K562 (cell line): Measurements from ENCODE around the gene UHMK1. TPM values are rescaled to one million over a fixed set of nuclear protein-coding genes. Genes with fewer than 3 reads are reported as not detected.

ENCODE experiments used
- ATAC-seq: fragments of 200-7000 bp; cut with Tn5 transposase; 3 replicates; pipeline ENCODE4 v1.9.1; 2020; ENCODE audit warnings: moderate library complexity
- BruUV-seq: library from RNA; stranded (reverse); fragments of 400-500 nt; replicated peaks from 2 replicates; lab custom pipeline; 2021; lab: Mats Ljungman, UMichigan
- CTCF ChIA-PET: fragments of 300-600 bp; formaldehyde crosslinking; extraction: SDS; loops from one replicate; lab custom pipeline; 2021; ENCODE audit warnings: low intra/inter-chr PET ratio; lab: Yijun Ruan, JAX
- POLR2A ChIA-PET: fragments of 300-600, 350-650 bp; sonication (Branson Sonifier 250); formaldehyde crosslinking; extraction: SDS; loops from one replicate; lab custom pipeline; 2021; ENCODE audit warnings: antibody characterized with exemption, inconsistent platforms; lab: Yijun Ruan, JAX
- DNase-seq, 4 experiments: peaks; one replicate each; pipeline versions ENCODE4 v3.0.0 to v3.0.0-alpha.2; 2011 to 2018; ENCODE audit warnings: low spot score in 3 of 4, mixed read lengths in 3 of 4; ENCODE audit errors: extremely low read depth in 1 of 4
- FAIRE-seq: peaks from 2 replicates; lab custom pipeline; 2011; peaks lifted over from hg19 to GRCh38; lab: Jason Lieb, UNC
- H2AFZ ChIP-seq: 2 replicates; pipeline ENCODE4 v1.6.0; 2011; ENCODE audit warnings: low read depth, low read length, control low read depth, inconsistent platforms
- H3K27ac ChIP-seq: fragments of 200-600 bp; 3 replicates; pipeline ENCODE4 v1.8.0; 2011; ENCODE audit warnings: low read depth, mild to moderate bottlenecking, control low read depth, inconsistent platforms, low read length, moderate library complexity, mixed read lengths; ENCODE audit errors: extremely low read depth
- H3K27me3 ChIP-seq, 2 experiments: fragments of 300-600 bp in 1 of 2; 2 replicates in 1 of 2; 3 replicates in 1 of 2; pipeline versions ENCODE4 v1.6.0 to v1.8.0; 2011; ENCODE audit warnings: inconsistent platforms in 2 of 2, low read length in 2 of 2, mild to moderate bottlenecking in 1 of 2, mixed read lengths in 1 of 2, moderate library complexity in 1 of 2; ENCODE audit not compliant: control insufficient read depth in 2 of 2, insufficient read depth in 2 of 2
- H3K36me3 ChIP-seq: fragments of 300-600 bp; 3 replicates; pipeline ENCODE4 v1.8.0; 2011; ENCODE audit warnings: mild to moderate bottlenecking, low read length, inconsistent platforms; ENCODE audit not compliant: control insufficient read depth, insufficient read depth
- H3K4me1 ChIP-seq, 2 experiments: fragments of 200-600 bp in 1 of 2; replicated peaks in 1 of 2; 2 replicates in 1 of 2; 3 replicates in 1 of 2; pipeline versions ENCODE4 v1.5.1 to v1.8.0; 2011; ENCODE audit warnings: inconsistent platforms in 2 of 2, low read length in 2 of 2, mild to moderate bottlenecking in 1 of 2, mixed read lengths in 1 of 2, moderate library complexity in 1 of 2; ENCODE audit not compliant: control insufficient read depth in 2 of 2, insufficient read depth in 2 of 2
- H3K4me2 ChIP-seq: 2 replicates; pipeline ENCODE4 v1.6.1; 2011; ENCODE audit warnings: low read length, control low read depth, inconsistent platforms, mixed read lengths; ENCODE audit not compliant: insufficient read depth
- H3K4me3 ChIP-seq: fragments of 200-600 bp; sonication (generic), shearing (Covaris generic); 2 replicates; pipeline ENCODE4 v1.5.1; 2016; ENCODE audit warnings: control low read depth, inconsistent platforms
- H3K79me2 ChIP-seq: fragments of 200-600 bp; 3 replicates; pipeline ENCODE4 v1.8.0; 2011; ENCODE audit warnings: low read length, inconsistent platforms; ENCODE audit not compliant: control insufficient read depth, insufficient read depth
- H3K9ac ChIP-seq, 2 experiments: 2 replicates each; pipeline versions ENCODE4 v1.6.0 to v1.6.1; 2011; ENCODE audit warnings: low read depth in 2 of 2, low read length in 2 of 2, control low read depth in 1 of 2, inconsistent platforms in 1 of 2, mild to moderate bottlenecking in 1 of 2, mixed read lengths in 1 of 2; ENCODE audit not compliant: insufficient read depth in 1 of 2
- H3K9me1 ChIP-seq: one replicate; pipeline ENCODE4 v1.6.0; 2011; ENCODE audit warnings: inconsistent platforms, mild to moderate bottlenecking, low read length, moderate library complexity; ENCODE audit not compliant: control insufficient read depth, insufficient read depth
- H3K9me3 ChIP-seq: replicated peaks from 2 replicates; pipeline ENCODE4 v1.5.1; 2011; ENCODE audit warnings: low read depth, low read length, inconsistent platforms; ENCODE audit not compliant: control insufficient read depth, insufficient read depth
- H4K20me1 ChIP-seq: replicated peaks from 2 replicates; pipeline ENCODE4 v1.6.1; 2011; ENCODE audit warnings: low read length, inconsistent platforms, mixed read lengths; ENCODE audit not compliant: control insufficient read depth, insufficient read depth
- CCNT2 ChIP-seq: IDR thresholded peaks from 2 replicates; pipeline ENCODE4 v1.6.1; 2011; ENCODE audit warnings: borderline replicate concordance, low read depth, mild to moderate bottlenecking, moderate library complexity, mixed read lengths, low read length; ENCODE audit not compliant: insufficient read length; ENCODE audit errors: extremely low read depth
- E2F1 ChIP-seq: sonication (generic); formaldehyde crosslinking; IDR thresholded peaks from 2 replicates; pipeline ENCODE4 v1.8.1; 2023; ENCODE audit warnings: mild to moderate bottlenecking, missing genetic modification reagents, moderate library complexity
- NCOA4 ChIP-seq: fragments of 450-650 bp; IDR thresholded peaks from 2 replicates; pipeline ENCODE4 v1.6.1; 2018; ENCODE audit warnings: mild to moderate bottlenecking; ENCODE audit not compliant: partially characterized antibody
- NUFIP1 ChIP-seq: fragments of 450-650 bp; IDR thresholded peaks from 2 replicates; pipeline ENCODE4 v1.6.1; 2018; ENCODE audit not compliant: partially characterized antibody
- PTRF ChIP-seq: fragments of 450-650 bp; IDR thresholded peaks from 2 replicates; pipeline ENCODE4 v1.6.1; 2016; ENCODE audit warnings: mild to moderate bottlenecking, missing genetic modification characterization, missing compliant biosample characterization
- RBM25 ChIP-seq: fragments of 200-400 bp; formaldehyde crosslinking; IDR thresholded peaks from 2 replicates; pipeline ENCODE4 v1.6.1; 2018; ENCODE audit warnings: low read length, low read depth, moderate library complexity; ENCODE audit not compliant: severe bottlenecking
- SNRNP70 ChIP-seq: fragments of 200-400 bp; formaldehyde crosslinking; optimal IDR thresholded peaks from 2 replicates; pipeline ENCODE3; 2017; ENCODE audit warnings: low read depth, low read length
- SREBF2 ChIP-seq: sonication (generic); formaldehyde crosslinking; IDR thresholded peaks from 2 replicates; pipeline ENCODE4 v1.4.0; 2020; ENCODE audit warnings: mild to moderate bottlenecking, missing genetic modification reagents
- TARDBP ChIP-seq: fragments of 450-650 bp; IDR thresholded peaks from 2 replicates; pipeline ENCODE4 v1.6.1; 2016
- U2AF1 ChIP-seq: fragments of 200-400 bp; formaldehyde crosslinking; optimal IDR thresholded peaks from 2 replicates; pipeline ENCODE3; 2017; ENCODE audit warnings: mild to moderate bottlenecking, low read depth, low read length, moderate library complexity
- ZBTB49 ChIP-seq: sonication (generic); formaldehyde crosslinking; IDR thresholded peaks from 2 replicates; pipeline ENCODE4 v1.8.0; 2022; ENCODE audit warnings: missing genetic modification reagents, mild to moderate bottlenecking, borderline replicate concordance
- ZFP30 ChIP-seq: fragments of 250-450 bp; sonication (Bioruptor Pico); IDR thresholded peaks from 2 replicates; pipeline ENCODE4 v1.8.0; 2022; ENCODE audit warnings: moderate library complexity, mild to moderate bottlenecking, inconsistent platforms, borderline replicate concordance
- ZNF197 ChIP-seq: fragments of 200-800 bp; sonication (Bioruptor generic); IDR thresholded peaks from 2 replicates; pipeline ENCODE4 v1.6.1; 2016; ENCODE audit warnings: low read depth, missing genetic modification characterization, missing compliant biosample characterization
- WGBS: fragments of 100-300 bp; shearing (Covaris generic); methylation state at CpG from one replicate; pipeline ENCODE4 v1.1.6; 2016; ENCODE audit warnings: low coverage, mixed read lengths; ENCODE audit not compliant: insufficient coverage; ENCODE audit errors: missing lambda C conversion rate; 5-methylcytosine and 5-hydroxymethylcytosine counted together
- in situ Hi-C: fragments of 300-500 bp; cut with MboI; formaldehyde crosslinking; loops from 4 replicates; pipeline ENCODE4 v1.15.0; 2018; ENCODE audit warnings: inconsistent platforms, mixed read lengths
- intact Hi-C: fragments of 100-400 bp; cut with micrococcal nuclease; formaldehyde crosslinking; loops from 2 replicates; pipeline ENCODE4 v1.14.2; 2022
- polyA plus RNA-seq, 8 experiments: library from polyadenylated mRNA; depleted of rRNA in 4 of 8; stranded (reverse) in 5 of 8; unstranded in 3 of 8; fragments of >200 nt; fragmentation: Nextera tagmentation in 2 of 8; fragmentation: Illumina TruSeq in 1 of 8; extraction: Ambion mirVana in 2 of 8; extraction: Trizol in 1 of 8; gene quantifications; 2 replicates each; pipeline versions ENCODE4 v1.2.1 to v1.2.3, GENCODE V29; 2011 to 2014; ENCODE audit warnings: inconsistent platforms in 1 of 8, missing spikeins in 1 of 8
- total RNA-seq, 7 experiments: library from RNA; depleted of rRNA in 6 of 7; stranded (reverse); fragments of >200 nt in 6 of 7; fragmentation: Illumina TruSeq in 2 of 7; extraction: Trizol in 2 of 7; gene quantifications; 2 replicates each; pipeline versions ENCODE4 v1.2.1 to v1.2.3, GENCODE V29; 2011 to 2021; ENCODE audit warnings: low replicate concordance in 1 of 7

The UHMK1 gene
- total and polyA plus RNA-seq, 9 of the 15 experiments (the other 6 are each of a cell fraction or from before 2014, with no cell fraction given): 13.1 to 72.4 (median 38.3) TPM

GRCh38 chr1:162463021-162463420, 34.6 kb upstream of the UHMK1 start (continued):
- no peak for TF ChIP-seq ZBTB49 (CRISPR knock-in tag)
- no peak for TF ChIP-seq ZFP30 (CRISPR knock-in tag)
- no peak for TF ChIP-seq PTRF (tag)
- TF ChIP-seq CCNT2: no peak
- TF ChIP-seq NUFIP1: no peak

- Histone ChIP-seq H3K9me1 (no peaks in the 10 kb centered on the region), H3K9ac (0 out of 4 replicates have a peak overlapping the region, but pooled peaks of 1 of the 2 experiments have one; percentile 60), H3K4me1 (peaks cover 3 to 30% of the 10 kb centered on the region in 2 experiments; a peak in 4 of 5 replicates), H2AFZ (peak overlapping the region; percentile 37), H3K9me3 (no peaks in the 10 kb centered on the region), H3K27ac (no peak overlapping the region), H3K36me3 (no peaks in the 10 kb centered on the region), H3K27me3 (no peaks in the 10 kb centered on the region), H3K4me2 (no peak overlapping the region), H3K4me3 (no peak overlapping the region), H3K79me2 (no peaks in the 10 kb centered on the region), H4K20me1 (no peaks in the 10 kb centered on the region)
- no peak for DNase-seq
- BruUV-seq: no TSS peak
- intact Hi-C loops (no loop called here), in situ Hi-C loops (no loop called here)
- no peak for FAIRE-seq
- 45% methylated on average over 3 of the region's 3 CpGs for WGBS
- ChIA-PET CTCF (no interaction called here), POLR2A (no interaction called here)
- peak; percentile 61 for ATAC-seq
- TF ChIP-seq U2AF1: no peak
- no peak for TF ChIP-seq TARDBP
- no peak for TF ChIP-seq NCOA4
- no peak for TF ChIP-seq E2F1 (CRISPR knock-in tag)
- no peak for TF ChIP-seq ZNF197 (CRISPR knock-in tag)
- no peak for TF ChIP-seq SREBF2 (CRISPR knock-in tag)
- no peak for TF ChIP-seq SNRNP70
- TF ChIP-seq RBM25: no peak
These were observed 30.8 kb upstream of the UHMK1 start for GRCh38 chr1:162466797-162467196.
